Keratinocyte (primary cell): ENCODE data around the gene FAM234A. TPM values are rescaled to one million over a fixed set of nuclear protein-coding genes. Genes with fewer than 3 reads are reported as not detected.

Experiments used
- DNase-seq: peaks from one replicate; pipeline ENCODE4 v3.0.0-alpha.2; 2011; ENCODE audit warnings: low read depth, missing footprints, low spot score
- FAIRE-seq: peaks from 2 replicates; lab custom pipeline; 2011; peaks lifted over from hg19 to GRCh38; lab: Jason Lieb, UNC
- H2AFZ ChIP-seq: 2 replicates; pipeline ENCODE4 v1.6.0; 2012; ENCODE audit warnings: low read length, control low read depth, inconsistent platforms; ENCODE audit not compliant: control insufficient read depth
- H3K27ac ChIP-seq: 2 replicates; pipeline ENCODE4 v1.5.1; 2011; ENCODE audit warnings: low read length; ENCODE audit not compliant: control insufficient read depth, insufficient read depth
- H3K27me3 ChIP-seq: 3 replicates; pipeline ENCODE4 v1.6.0; 2011; ENCODE audit warnings: low read length; ENCODE audit not compliant: control insufficient read depth, insufficient read depth; ENCODE audit errors: extremely low read depth
- H3K36me3 ChIP-seq, 2 experiments: 2 replicates in 1 of 2; 3 replicates in 1 of 2; pipeline ENCODE4 v1.5.1; 2011; ENCODE audit warnings: low read length in 2 of 2, mild to moderate bottlenecking in 1 of 2; ENCODE audit not compliant: control insufficient read depth in 2 of 2, insufficient read depth in 2 of 2; ENCODE audit errors: extremely low read depth in 1 of 2
- H3K4me1 ChIP-seq: 3 replicates; pipeline ENCODE4 v1.5.1; 2011; ENCODE audit warnings: low read length; ENCODE audit not compliant: control insufficient read depth, insufficient read depth; ENCODE audit errors: extremely low read depth
- H3K4me2 ChIP-seq: 3 replicates; pipeline ENCODE4 v1.6.0; 2011; ENCODE audit warnings: low read depth, low read length; ENCODE audit not compliant: control insufficient read depth, insufficient read depth; ENCODE audit errors: extremely low read depth
- H3K4me3 ChIP-seq, 3 experiments: fragments of 200-600 bp in 1 of 3; sonication (generic) in 1 of 3; 2 replicates in 2 of 3; 3 replicates in 1 of 3; pipeline ENCODE4 v1.5.1; 2011 to 2016; ENCODE audit warnings: low read length in 3 of 3, mild to moderate bottlenecking in 3 of 3, control low read depth in 2 of 3, inconsistent platforms in 1 of 3, low read depth in 1 of 3, mixed read lengths in 1 of 3, mixed run types in 1 of 3, moderate library complexity in 1 of 3; ENCODE audit not compliant: control insufficient read depth in 2 of 3, insufficient read depth in 2 of 3; ENCODE audit errors: extremely low read depth in 1 of 3
- H3K79me2 ChIP-seq: 2 replicates; pipeline ENCODE4 v1.6.0; 2012; ENCODE audit warnings: low read length; ENCODE audit not compliant: control insufficient read depth, insufficient read depth
- H3K9ac ChIP-seq: 3 replicates; pipeline ENCODE4 v1.6.0; 2011; ENCODE audit warnings: low read length; ENCODE audit not compliant: control insufficient read depth, insufficient read depth; ENCODE audit errors: extremely low read depth
- H3K9me1 ChIP-seq: 3 replicates; pipeline ENCODE4 v1.6.0; 2011; ENCODE audit warnings: low read length; ENCODE audit not compliant: control insufficient read depth, insufficient read depth; ENCODE audit errors: extremely low read depth
- H3K9me3 ChIP-seq: 2 replicates; pipeline ENCODE4 v1.5.1; 2012; ENCODE audit warnings: low read depth, low read length; ENCODE audit not compliant: control insufficient read depth
- H4K20me1 ChIP-seq: 3 replicates; pipeline ENCODE4 v1.6.0; 2011; ENCODE audit warnings: low read length; ENCODE audit not compliant: control insufficient read depth, insufficient read depth; ENCODE audit errors: extremely low read depth
- CTCF ChIP-seq, 3 experiments: IDR thresholded peaks in 1 of 3; conservative IDR thresholded peaks in 1 of 3; optimal IDR thresholded peaks in 1 of 3; 2 replicates in 2 of 3; 3 replicates in 1 of 3; pipeline versions ENCODE3 to v1.5.1; 2011; ENCODE audit warnings: low read length in 3 of 3, mild to moderate bottlenecking in 3 of 3, moderate library complexity in 2 of 3, control low read depth in 1 of 3, inconsistent platforms in 1 of 3; ENCODE audit not compliant: insufficient read depth in 2 of 3; ENCODE audit errors: extremely low read depth in 1 of 3
- EZH2 ChIP-seq: IDR thresholded peaks from one replicate; pipeline ENCODE4 v1.6.1; 2012; ENCODE audit warnings: inconsistent platforms, mild to moderate bottlenecking, low read length, moderate library complexity
- dilution Hi-C: fragments of 300-500 bp; cut with MboI; formaldehyde crosslinking; loops from one replicate; pipeline ENCODE4 v1.7.0; 2020; ENCODE audit warnings: low sequenced_read_pairs; ENCODE audit not compliant: extremely low pct_ligation_motif_present
- polyA plus RNA-seq, 5 experiments: library from polyadenylated mRNA; depleted of rRNA in 3 of 5; stranded (reverse) in 3 of 5; stranded (forward) in 1 of 5; unstranded in 1 of 5; fragments of >200 nt; gene quantifications; 1 replicate in 1 of 5; 2 replicates in 3 of 5; 3 replicates in 1 of 5; pipeline versions ENCODE4 v1.2.1 to v1.2.3, GENCODE V29; 2011 to 2012; ENCODE audit warnings: missing spikeins in 2 of 5, low read depth in 1 of 5, low replicate concordance in 1 of 5

Gene FAM234A
- polyA plus RNA-seq, 1 donor (not counting 4 experiments of a cell fraction or from before 2014, with no cell fraction given): 18.3 TPM

- Histone ChIP-seq H3K9ac (no peak overlapping the region), H3K4me2 (no peak overlapping the region), H3K4me3 (no peak overlapping the region), H3K27ac (no peak overlapping the region), H2AFZ (no peak overlapping the region), H4K20me1 (no peaks in the 10 kb centered on the region), H3K36me3 (peaks cover 0 to 15% of the 10 kb centered on the region in 2 experiments), H3K79me2 (no peaks in the 10 kb centered on the region), H3K27me3 (peaks cover 3% of the 10 kb centered on the region), H3K4me1 (peaks cover 12% of the 10 kb centered on the region), H3K9me1 (no peaks in the 10 kb centered on the region), H3K9me3 (no peaks in the 10 kb centered on the region)
- TF ChIP-seq CTCF (optimal IDR thresholded peaks at IDR 0.05 in 1 of 3, IDR thresholded peaks at IDR 0.05 in 1 of 3, conservative IDR thresholded peaks at IDR 0.05 in 1 of 3; ENCODE audit: extremely low read depth in 1 of 3, insufficient read depth in 2 of 3, low read length in 3 of 3) (no peak), EZH2 (no peak)
- no peak for FAIRE-seq
- DNase-seq: no peak
- dilution Hi-C loops: no loop called here
Observed at GRCh38 chr16:263182-263774, 28.7 kb downstream of the FAM234A start.

- FAIRE-seq: no peak
- Histone ChIP-seq H3K4me1 (peaks cover 15% of the 10 kb centered on the region), H3K27me3 (peaks cover 9% of the 10 kb centered on the region), H4K20me1 (no peaks in the 10 kb centered on the region), H3K36me3 (peaks cover 0 to 15% of the 10 kb centered on the region in 2 experiments), H3K9ac (no peak overlapping the region), H3K27ac (no peak overlapping the region), H3K4me3 (no peak overlapping the region), H3K4me2 (no peak overlapping the region), H3K79me2 (no peaks in the 10 kb centered on the region), H3K9me3 (no peaks in the 10 kb centered on the region), H3K9me1 (no peaks in the 10 kb centered on the region), H2AFZ (no peak overlapping the region)
- dilution Hi-C loops: no loop called here
- TF ChIP-seq EZH2 (no peak), CTCF (optimal IDR thresholded peaks at IDR 0.05 in 1 of 3, IDR thresholded peaks at IDR 0.05 in 1 of 3, conservative IDR thresholded peaks at IDR 0.05 in 1 of 3; ENCODE audit: extremely low read depth in 1 of 3, insufficient read depth in 2 of 3, low read length in 3 of 3) (no peak)
- no peak for DNase-seq
Observed at GRCh38 chr16:263944-264343, 29.3 kb downstream of the FAM234A start.
